HuH-7 (cell line): ENCODE measurements around the gene KIFAP3.
A peak's percentile ranks its signal among the peaks of the same experiment; 100 is the strongest.
"Not testable (repeated sequence)": the region's sequence is repeated elsewhere in the genome, so short reads cannot be mapped to it uniquely, and the experiment has no call there.

ENCODE experiments used
- DNase-seq: peaks from one replicate; pipeline ENCODE4 v3.0.0; 2011; ENCODE audit warnings: low spot score

Gene KIFAP3

GRCh38 chr1:169924063-169924462 lies 150.4 kb downstream of the KIFAP3 start:
- DNase-seq, result no peak

DNA sequence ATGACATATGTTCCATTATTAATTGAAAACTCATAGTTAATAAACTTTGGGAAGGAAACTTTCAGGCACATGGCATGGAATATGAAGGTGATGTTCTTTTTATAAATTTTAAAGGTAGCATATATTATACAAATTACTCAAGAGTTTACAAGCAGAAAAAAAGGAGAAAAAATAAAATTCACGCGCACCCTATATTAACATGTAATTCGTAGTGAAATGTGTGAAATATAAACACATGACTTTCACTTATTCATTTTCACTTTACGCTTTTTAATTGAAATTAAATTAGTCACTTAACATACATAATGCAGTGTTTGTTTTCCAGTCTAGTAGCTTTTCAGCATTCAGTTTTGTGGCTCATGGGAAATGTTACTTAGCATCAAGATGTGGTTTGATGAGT lies 153.4 kb downstream of the KIFAP3 start:
- DNase-seq, result no peak

DNA sequence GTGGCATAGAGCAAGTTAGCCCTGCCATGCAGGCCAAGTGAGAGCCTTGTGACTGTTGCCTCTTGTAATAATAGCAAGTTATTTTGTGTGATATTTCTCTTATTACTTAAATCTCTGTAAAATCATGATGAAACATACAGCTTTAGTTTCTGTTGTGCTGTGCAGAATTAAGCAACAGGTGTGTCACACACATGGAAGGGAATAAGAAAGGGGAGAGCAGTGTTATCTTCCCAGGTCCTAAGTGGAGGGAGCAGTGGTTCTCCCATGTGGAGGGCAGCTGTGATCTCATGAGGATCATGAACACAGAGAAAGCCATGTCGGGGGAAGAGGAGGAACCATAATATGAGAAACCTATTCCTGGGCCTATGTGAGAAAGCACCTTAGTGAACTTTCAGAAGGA lies 155.6 kb downstream of the KIFAP3 start:
- DNase-seq, result no peak

DNA sequence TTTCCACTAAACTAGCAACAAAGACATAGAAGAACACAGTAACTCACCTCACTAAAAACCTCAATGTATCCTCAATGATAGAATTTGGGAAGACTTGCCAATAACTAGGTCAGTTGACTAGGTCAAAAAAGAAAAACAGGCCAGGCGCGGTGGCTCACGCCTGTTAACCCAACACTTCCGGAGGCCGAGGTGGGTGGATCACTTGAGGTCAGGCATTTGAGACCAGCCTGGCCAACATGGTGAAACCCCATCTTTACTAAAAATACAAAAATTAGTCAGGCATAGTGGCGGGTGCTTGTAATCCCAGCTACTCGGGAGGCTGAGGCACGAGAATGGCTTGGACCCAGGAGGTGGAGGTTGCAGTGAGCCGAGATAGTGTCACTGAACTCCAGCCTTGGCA lies 156.3 kb downstream of the KIFAP3 start:
- DNase-seq, result not testable (repeated sequence)

- DNase-seq, result no peak
Observed at GRCh38 chr1:169915150-169915549, 159.3 kb downstream of the KIFAP3 start.

DNA sequence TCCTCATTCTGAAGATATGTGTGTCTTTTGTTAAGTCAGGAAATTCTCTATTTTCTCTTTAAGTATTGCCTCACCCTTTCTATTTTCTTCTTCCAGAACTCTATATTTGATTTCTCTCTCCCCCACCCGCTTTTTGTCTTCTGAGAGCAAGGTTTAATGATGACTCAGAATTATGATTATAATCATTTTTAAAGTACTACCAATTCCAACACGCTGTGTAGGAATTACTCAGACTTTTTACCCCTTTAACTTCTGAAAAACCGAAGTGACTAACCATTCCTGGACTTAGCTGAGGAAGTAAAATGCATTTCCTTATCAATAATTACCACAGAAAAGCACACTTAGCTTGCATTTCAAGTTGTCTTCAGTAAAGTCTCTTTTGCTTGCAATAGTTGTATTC lies 160.0 kb downstream of the KIFAP3 start:
- no peak for DNase-seq

- no peak for DNase-seq
Observed at GRCh38 chr1:169909499-169909898, 165.0 kb downstream of the KIFAP3 start.

- DNase-seq, result no peak
Observed at GRCh38 chr1:169906938-169907337, 167.6 kb downstream of the KIFAP3 start.

GRCh38 chr1:169904834-169905233 lies 169.7 kb downstream of the KIFAP3 start:
- DNase-seq, result no peak

- no peak for DNase-seq
Observed at GRCh38 chr1:169902751-169903150, 171.7 kb downstream of the KIFAP3 start.

GRCh38 chr1:169901115-169901514 lies 173.4 kb downstream of the KIFAP3 start:
- DNase-seq, result no peak

- DNase-seq, result no peak
Observed at GRCh38 chr1:169900571-169900970, 173.9 kb downstream of the KIFAP3 start.

GRCh38 chr1:169899519-169900217 lies 174.8 kb downstream of the KIFAP3 start:
- DNase-seq, result no peak

DNA sequence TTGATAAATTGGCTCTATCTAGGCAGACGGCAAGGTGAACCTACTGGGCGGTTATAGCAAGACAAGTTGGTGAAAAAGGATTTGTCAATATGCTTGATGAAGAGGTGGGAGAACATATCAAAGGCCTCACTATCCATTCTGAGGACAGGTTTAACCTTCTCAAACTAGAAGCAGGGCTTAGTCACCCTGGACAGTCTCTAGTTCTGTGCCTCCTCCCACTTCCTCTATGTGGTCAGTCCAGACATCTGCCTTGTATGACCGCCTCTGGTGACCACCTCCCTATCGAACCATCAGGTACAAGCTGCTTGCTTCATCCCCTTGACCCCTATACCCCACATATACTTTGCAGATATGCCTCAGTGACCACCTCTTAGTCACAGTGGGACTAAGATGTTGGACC lies 178.5 kb downstream of the KIFAP3 start:
- no peak for DNase-seq

GRCh38 chr1:169894424-169895145 lies 179.9 kb downstream of the KIFAP3 start:
- DNase-seq, result no peak

DNA sequence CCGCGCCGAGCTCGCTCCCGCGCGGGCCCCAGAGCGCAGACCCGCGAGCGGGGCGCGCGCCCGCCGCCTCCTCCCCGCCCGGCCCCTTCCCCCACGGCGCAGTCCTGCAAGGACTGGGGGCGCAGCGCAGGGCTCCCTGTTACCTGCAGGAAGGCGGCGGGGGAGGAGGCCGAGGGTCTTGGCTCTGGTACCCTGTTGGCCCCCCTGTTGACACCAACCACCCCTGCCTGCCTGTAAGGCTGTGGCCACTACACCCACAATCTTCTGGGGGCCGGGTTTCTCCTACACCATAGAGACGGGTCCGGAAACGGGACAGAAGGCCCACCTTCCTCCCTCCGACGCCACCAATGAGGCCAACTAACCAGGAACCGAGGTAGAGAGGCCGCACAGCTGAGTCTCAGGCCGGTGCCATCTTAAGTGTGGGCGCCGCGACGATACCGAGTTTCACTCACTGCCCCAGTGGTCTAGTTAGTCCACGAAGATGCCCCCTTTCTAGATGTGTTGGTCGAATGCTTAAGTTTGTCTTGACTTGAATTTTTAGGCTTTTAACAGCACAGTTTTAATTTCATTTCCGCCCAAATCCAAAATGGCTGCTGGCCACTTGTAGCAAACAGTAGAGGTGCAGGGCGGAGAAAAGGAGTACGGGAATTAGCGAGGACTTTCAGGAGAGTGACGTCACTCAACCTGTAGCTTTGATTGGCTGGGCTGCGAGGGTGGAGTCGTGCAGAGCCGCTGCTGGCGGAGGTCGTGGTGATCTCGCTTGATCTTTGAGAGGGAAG lies 180.7 kb downstream of the KIFAP3 start, which contains the start of gene SCYL3:
SCYL3 (minus strand) TSS at position 252 of the 779 bp plus-strand sequence. CDS start 5,056 bp downstream, outside the sequence.
- DNase-seq, result peak; percentile 97

- no peak for DNase-seq
Observed at GRCh38 chr1:169892927-169893644, 181.4 kb downstream of the KIFAP3 start.

DNA sequence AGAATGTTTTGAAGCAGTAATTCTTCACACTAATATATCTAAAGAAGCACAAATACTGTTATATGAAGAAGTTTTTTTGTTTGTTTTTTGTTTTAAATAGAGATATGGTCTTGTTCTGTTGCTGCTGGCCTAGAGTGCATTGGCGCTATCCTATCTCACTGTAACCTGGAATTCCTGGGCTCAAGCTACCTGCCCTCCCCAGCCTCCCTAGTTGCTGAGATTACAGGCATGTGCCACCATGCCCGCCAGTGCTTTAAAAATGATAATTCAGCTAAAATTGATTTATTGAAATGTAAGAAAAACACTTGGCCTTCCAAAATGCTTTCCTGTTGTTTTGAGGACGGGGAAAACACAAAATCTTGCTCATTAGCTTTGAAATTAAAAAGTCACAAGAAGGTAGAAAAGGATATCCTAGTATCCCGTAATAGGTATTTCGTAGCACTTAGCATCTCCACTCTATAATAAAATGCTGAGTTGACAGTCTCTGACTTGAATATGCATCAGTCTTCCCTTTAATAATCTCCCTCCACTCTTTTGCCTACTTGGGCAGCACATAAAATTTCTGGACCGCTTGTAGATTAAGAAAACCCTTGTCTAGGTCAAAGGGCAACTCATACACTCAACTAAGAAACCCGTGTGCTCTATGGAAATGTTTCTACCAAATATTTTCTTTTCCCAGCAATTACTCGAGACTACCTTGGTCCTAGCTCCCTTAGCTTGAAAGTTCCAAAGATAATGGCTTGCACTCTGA lies 182.1 kb downstream of the KIFAP3 start:
- no peak for DNase-seq

GRCh38 chr1:169891539-169891885 lies 183.0 kb downstream of the KIFAP3 start:
- no peak for DNase-seq

DNA sequence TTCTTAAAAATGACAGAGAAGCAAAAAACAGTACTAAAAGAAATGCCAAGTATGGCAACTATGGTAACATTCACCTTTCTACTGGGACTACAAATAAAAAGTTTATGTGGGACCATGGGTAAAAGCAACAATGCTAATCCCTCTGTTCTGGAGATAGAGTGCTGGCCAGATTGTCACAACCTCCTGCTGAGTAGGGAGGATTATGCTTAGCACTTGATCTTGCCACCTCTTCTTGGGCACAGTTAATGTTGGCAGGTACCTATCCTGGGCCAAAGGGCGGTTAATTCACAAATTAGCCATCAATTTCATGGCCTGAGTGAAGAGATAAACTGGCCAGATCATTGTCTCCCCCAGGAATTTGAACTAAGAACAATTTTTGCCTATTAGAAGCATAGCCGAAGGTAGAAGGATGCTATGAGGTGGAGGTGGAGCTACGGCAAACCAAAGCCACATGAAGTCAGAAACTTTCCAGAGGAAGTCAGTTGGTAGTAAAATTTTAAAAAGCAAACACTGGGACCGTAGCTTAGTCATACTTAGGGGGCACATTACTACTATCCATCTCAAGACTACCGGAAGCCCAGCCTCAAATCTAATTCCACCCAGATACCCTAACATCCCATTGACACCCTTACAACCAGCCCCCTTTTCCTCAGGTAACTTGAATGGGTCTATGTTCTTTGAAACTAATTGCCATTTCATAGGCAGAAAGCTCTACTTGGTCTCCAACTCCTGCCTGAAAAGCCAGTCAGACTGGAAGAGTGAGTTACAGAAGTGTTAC lies 183.5 kb downstream of the KIFAP3 start:
- DNase-seq, result peak; percentile 46

DNA sequence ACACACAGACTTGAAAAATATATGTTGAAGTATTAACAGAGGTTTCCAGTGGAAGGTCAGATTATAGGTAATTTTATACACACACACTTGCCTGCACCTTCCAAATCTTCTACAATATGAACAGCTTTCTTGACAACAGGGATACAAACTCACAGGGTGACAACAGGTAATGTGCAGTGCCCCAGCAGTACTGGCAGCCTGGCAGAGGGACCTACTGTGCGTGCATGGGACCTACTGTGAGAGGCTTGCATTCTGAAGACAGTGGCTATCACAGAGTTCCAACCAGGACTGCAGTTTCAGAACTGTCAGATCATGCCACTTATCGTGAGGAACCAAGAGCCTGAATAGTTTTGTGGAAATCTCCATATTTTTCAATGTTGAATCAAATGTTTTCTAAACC lies 184.6 kb downstream of the KIFAP3 start:
- DNase-seq, result no peak
